ENCODE measurements around the gene MEGF6.

MEGF6 gene

DNA sequence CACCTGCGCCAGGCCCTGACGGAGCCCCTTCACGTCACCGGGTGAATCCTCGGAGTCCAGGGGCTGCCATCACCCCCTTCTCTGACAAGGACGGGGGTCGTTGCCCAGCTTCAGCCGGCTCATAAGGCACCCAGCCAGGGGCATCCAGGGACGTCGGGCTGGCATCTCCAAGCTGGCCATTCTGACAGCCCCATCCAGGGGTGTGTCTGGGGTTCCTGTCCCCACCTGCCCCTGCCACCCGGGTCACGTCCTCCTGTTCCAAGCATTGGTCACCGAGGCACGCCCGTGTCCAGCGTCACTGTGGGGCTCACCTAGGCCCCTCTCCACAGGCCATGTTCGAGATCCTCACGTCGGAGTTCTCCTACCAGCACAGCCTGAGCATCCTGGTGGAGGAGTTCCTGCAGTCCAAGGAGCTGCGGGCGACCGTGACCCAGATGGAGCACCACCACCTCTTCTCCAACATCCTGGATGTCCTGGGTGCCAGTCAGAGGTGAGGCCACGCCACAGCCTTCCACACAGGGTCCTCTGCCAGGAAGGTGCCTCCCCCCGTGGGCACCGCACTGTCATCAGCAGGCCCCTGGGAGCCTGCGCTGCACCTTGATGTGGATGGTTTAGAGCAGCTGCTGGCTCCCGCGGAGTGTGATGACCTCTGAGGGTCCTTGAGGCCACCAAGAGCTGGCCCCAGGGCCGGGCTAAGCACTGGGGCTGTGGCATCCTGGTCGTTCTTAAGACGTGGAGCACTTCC is 142.0 kb downstream of the MEGF6 start:
- H3K27me3 ChIP-seq (ENCODE audit: control insufficient read depth, insufficient read depth, low read length) = no peaks in the 10 kb centered on the region
- H3K36me3 ChIP-seq (ENCODE audit: control insufficient read depth, insufficient read depth, low read length) = no peaks in the 10 kb centered on the region
- TF ChIP-seq, protein P1, sequence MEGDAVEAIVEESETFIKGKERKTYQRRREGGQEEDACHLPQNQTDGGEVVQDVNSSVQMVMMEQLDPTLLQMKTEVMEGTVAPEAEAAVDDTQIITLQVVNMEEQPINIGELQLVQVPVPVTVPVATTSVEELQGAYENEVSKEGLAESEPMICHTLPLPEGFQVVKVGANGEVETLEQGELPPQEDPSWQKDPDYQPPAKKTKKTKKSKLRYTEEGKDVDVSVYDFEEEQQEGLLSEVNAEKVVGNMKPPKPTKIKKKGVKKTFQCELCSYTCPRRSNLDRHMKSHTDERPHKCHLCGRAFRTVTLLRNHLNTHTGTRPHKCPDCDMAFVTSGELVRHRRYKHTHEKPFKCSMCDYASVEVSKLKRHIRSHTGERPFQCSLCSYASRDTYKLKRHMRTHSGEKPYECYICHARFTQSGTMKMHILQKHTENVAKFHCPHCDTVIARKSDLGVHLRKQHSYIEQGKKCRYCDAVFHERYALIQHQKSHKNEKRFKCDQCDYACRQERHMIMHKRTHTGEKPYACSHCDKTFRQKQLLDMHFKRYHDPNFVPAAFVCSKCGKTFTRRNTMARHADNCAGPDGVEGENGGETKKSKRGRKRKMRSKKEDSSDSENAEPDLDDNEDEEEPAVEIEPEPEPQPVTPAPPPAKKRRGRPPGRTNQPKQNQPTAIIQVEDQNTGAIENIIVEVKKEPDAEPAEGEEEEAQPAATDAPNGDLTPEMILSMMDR (IDR thresholded peaks at IDR 0.05) = no peak
- no peak overlapping the region for H3K4me2 ChIP-seq (ENCODE audit: low read length)
- no peak overlapping the region for H3K4me3 ChIP-seq (ENCODE audit: low read depth, low read length)
- no peak overlapping the region for H3K9ac ChIP-seq
- H2AFZ ChIP-seq = no peak overlapping the region
- no peak overlapping the region for H3K27ac ChIP-seq
- no peaks in the 10 kb centered on the region for H3K4me1 ChIP-seq
- no peaks in the 10 kb centered on the region for H3K79me2 ChIP-seq
- no peaks in the 10 kb centered on the region for H3K9me3 ChIP-seq (ENCODE audit: control insufficient read depth, low read length)

DNA sequence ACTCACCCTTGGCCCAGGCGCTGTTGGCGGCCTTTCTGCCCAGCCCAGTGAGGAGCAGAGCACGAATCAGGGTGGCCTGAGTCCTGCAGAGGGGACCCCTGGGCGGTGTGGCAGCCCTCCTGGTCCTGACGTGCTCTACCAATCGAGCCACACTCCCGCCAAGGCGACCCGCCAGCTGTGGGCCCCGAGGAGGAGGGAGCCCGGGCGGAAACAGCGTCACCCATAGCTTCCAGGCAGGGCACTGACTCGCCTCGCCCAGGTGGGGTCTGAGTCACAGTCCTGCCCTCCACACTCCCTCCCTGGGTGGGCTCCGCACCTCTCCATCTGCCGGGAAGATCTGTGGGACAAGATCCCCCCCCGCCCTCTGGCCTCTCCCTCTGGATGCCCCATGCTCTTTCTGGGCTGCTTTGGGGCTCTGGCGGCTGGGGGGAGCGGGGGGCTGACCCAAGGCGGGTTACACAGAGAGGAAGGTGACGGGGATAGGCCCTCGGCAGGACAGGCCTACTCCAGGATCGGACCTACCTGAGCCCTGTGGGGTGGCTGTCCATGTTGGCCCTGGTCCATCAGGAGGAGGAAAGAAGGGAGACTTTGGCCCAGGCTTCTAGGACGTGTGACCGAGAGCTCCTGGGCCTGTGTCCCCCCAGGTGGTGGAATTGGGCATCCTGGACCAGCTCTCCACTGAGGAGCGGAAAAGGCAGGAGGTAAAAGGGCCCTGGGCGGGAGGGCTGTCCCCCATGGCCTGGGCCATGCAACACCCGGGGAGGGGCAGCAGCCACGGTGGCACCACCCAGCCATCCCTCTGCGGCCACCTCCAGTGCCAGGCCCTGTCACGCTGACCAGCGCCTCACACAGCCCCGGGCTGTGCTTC is 142.8 kb downstream of the MEGF6 start:
- Histone ChIP-seq H3K27me3 (ENCODE audit: control insufficient read depth, insufficient read depth, low read length) (no peaks in the 10 kb centered on the region), H3K36me3 (ENCODE audit: control insufficient read depth, insufficient read depth, low read length) (no peaks in the 10 kb centered on the region), H3K27ac (no peak overlapping the region), H3K4me1 (no peaks in the 10 kb centered on the region), H3K4me3 (ENCODE audit: low read depth, low read length) (no peak overlapping the region), H3K4me2 (ENCODE audit: low read length) (no peak overlapping the region), H3K9ac (no peak overlapping the region), H2AFZ (no peak overlapping the region), H3K79me2 (no peaks in the 10 kb centered on the region), H3K9me3 (ENCODE audit: control insufficient read depth, low read length) (no peaks in the 10 kb centered on the region)
- TF ChIP-seq, protein P1 (IDR thresholded peaks at IDR 0.05) = no peak

DNA sequence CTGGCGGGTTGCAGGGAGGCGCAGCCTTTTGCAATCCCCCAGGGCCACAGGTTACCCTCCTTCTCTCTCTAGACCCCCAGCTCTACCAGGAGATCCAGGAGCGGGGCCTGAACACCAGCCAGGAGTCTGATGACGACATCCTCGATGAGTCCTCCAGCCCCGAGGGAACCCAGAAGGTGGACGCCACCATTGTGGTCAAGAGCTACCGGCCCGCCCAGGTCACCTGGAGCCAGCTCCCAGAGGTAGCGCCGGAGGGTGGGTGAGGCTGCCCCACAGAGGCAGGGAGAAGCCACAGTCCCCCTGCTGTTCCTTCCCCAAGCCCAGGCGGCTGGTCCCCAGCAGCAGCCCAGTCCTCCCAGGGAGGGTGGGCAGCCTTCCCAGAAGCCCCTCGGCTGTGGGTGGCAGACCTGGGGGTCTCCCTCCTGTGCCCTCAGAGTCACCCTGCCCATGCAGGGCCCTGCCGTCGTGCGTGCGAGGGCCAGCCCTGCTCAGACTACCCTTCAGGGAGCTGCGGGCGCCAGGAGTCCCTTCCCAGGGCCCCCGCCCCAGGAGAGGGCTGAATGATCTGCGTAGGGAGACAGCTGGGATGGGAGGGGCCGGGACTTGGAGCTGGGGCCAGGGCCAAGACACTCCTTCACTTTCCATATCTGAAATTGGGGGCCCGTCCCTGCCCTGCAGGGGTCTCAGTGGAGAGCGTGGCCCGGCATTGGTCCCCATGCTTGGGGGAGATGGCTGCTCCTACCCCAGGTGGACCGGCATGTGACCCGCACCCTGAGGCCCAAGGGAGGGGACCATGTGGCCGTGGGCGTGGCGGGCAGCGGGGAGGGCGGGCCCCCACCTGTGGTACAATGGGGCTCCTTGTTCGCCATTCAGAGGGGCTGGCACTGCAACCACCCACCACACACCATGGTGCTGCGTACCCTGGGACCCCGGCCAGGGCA is 143.9 kb downstream of the MEGF6 start:
- no peak overlapping the region for H3K4me3 ChIP-seq (ENCODE audit: low read depth, low read length)
- no peak overlapping the region for H2AFZ ChIP-seq
- no peaks in the 10 kb centered on the region for H3K36me3 ChIP-seq (ENCODE audit: control insufficient read depth, insufficient read depth, low read length)
- no peaks in the 10 kb centered on the region for H3K27me3 ChIP-seq (ENCODE audit: control insufficient read depth, insufficient read depth, low read length)
- TF ChIP-seq, protein P1 (IDR thresholded peaks at IDR 0.05) = no peak
- no peak overlapping the region for H3K4me2 ChIP-seq (ENCODE audit: low read length)
- H3K9me3 ChIP-seq (ENCODE audit: control insufficient read depth, low read length) = no peaks in the 10 kb centered on the region
- no peak overlapping the region for H3K27ac ChIP-seq
- no peaks in the 10 kb centered on the region for H3K4me1 ChIP-seq
- no peak overlapping the region for H3K9ac ChIP-seq
- no peaks in the 10 kb centered on the region for H3K79me2 ChIP-seq

DNA sequence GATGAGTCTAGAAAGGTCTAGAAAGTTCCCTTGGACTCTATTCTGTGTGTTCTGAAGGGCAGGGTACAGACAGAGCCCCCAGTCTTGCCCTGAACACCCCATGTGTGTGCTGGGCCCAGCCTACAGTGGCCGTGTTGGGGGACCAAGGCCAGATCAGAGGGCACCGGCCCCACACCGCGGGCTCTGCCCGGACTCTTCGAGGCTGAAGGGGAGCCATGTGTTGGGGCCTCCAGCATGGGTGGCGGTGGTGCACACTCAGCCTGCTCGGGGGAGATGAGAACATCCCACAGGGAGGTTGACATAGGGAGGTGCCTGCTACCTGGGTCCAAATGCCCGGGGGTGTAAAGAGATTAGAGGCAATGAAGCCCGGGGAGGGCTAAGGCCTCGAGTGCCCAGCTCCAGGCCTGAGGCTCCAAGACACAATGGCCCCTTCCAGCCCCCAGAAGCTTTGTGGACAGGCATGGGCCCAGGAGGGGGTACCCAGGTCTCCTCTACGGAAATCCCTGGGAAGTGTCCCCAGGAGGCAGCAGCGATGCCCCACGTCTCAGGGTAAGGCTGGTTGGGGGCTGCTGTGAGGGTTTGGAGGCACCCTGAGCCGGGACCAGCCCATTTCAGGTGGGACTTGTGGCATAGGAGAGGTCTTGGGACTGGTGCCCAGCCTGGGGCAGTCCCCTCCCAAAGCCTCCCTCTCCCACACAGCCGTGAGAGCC is 144.8 kb downstream of the MEGF6 start:
- Histone ChIP-seq H3K27ac (no peak overlapping the region), H2AFZ (no peak overlapping the region), H3K27me3 (ENCODE audit: control insufficient read depth, insufficient read depth, low read length) (no peaks in the 10 kb centered on the region), H3K9me3 (ENCODE audit: control insufficient read depth, low read length) (no peaks in the 10 kb centered on the region), H3K4me3 (ENCODE audit: low read depth, low read length) (no peak overlapping the region), H3K4me2 (ENCODE audit: low read length) (no peak overlapping the region), H3K36me3 (ENCODE audit: control insufficient read depth, insufficient read depth, low read length) (no peaks in the 10 kb centered on the region), H3K9ac (no peak overlapping the region), H3K4me1 (no peaks in the 10 kb centered on the region), H3K79me2 (no peaks in the 10 kb centered on the region)
- TF ChIP-seq, protein P1 (IDR thresholded peaks at IDR 0.05) = no peak

Measured in parathyroid adenoma (tissue), 2 donors.